H54 (cell line): ENCODE results near the gene MAML2.

Experiments
- DNase-seq: peaks from one replicate; pipeline ENCODE4 v3.0.0; 2011; ENCODE audit warnings: low spot score, mixed read lengths; ENCODE audit not compliant: insufficient read length
- FAIRE-seq: peaks from 3 replicates; lab custom pipeline; 2011; peaks lifted over from hg19 to GRCh38; lab: Jason Lieb, UNC
- POLR2A ChIP-seq: IDR thresholded peaks from 2 replicates; pipeline ENCODE4 v1.6.1; 2011; ENCODE audit warnings: low read depth, mild to moderate bottlenecking, low read length

The MAML2 gene

DNA sequence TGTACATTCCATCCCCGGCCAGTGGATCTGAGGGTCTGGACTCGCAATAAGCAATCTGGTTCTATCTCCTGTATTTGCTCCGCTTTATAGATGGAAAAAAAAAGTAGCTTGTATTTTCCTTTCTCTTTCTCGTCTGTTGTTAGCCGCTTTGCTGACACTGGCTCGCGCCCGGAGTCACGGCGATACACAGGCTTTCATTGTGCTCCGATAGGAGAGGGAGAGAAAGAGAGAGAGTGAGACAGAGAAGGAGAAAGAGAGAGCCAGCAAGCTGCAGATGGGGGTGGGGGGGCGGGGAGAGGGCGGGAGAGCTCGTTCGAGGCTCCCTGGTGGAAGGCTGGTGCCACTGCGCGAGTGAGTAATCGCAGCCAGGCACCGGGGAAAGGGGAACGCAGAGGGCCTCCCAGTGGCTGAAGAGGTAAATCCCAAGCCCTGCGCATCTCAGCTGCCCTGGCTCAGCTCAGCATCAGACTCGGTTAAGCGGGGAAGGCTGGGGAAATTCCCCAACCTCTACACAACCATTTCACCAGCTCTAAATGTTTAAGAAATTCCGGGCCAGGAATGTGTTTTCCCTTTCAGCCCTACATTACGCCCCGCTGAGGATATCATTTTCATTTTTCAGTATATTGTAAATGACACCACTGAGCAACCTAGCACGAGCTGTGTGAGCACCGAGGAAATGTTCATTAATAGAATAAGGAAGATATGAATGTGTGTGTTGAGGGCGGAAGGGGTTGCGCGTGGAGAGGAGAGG, at the start of gene MAML2:
TSS of gene MAML2 (minus strand) at position 235 of the 751 bp plus-strand sequence. CDS start 1,300 bp downstream, outside the sequence.
- DNase-seq (peak; percentile 78), FAIRE-seq (peak; percentile 72)
- no peak for TF ChIP-seq POLR2A

DNA sequence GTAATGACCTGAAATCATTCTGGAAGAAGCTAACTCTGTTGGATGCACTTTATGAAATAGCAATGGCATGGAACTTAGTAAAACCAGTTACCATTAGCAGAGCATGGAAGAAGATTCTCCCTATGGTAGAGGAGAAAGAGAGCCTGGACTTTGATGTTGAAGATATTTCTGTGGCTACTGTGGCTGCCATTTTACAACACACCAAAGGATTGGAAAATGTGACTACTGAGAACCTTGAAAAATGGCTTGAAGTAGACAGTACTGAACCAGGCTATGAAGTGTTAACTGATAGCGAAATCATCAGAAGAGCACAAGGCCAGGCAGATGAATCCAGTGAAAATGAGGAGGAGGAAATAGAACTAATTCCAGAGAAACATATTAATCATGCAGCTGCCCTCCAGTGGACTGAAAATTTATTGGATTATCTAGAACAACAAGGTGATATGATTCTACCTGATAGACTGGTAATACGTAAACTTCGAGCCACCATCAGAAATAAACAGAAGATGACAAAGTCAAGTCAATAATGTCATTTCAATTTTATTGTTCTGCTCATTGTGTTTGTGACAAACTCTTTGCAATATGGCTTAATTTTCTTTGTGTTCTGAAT, 48.8 kb upstream of the MAML2 start:
- DNase-seq (no peak), FAIRE-seq (no peak)
- no peak for TF ChIP-seq POLR2A

DNA sequence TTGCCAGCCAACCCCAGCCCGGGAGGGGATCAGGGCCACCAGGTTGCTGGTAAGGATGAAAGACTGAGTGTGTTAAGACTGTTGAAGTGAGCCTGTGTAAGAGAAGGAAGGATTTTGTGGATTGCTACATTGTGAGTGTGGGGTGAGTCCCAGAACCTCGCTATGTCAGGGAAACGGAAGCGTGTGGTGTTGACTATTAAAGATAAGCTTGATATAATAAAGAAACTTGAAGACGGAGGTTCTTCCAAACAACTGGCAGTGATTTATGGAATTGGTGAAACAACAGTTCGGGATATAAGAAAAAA, 47.4 kb upstream of the MAML2 start:
- TF ChIP-seq POLR2A, result no peak
- no peak for DNase-seq
- FAIRE-seq, result peak; percentile 41

DNA sequence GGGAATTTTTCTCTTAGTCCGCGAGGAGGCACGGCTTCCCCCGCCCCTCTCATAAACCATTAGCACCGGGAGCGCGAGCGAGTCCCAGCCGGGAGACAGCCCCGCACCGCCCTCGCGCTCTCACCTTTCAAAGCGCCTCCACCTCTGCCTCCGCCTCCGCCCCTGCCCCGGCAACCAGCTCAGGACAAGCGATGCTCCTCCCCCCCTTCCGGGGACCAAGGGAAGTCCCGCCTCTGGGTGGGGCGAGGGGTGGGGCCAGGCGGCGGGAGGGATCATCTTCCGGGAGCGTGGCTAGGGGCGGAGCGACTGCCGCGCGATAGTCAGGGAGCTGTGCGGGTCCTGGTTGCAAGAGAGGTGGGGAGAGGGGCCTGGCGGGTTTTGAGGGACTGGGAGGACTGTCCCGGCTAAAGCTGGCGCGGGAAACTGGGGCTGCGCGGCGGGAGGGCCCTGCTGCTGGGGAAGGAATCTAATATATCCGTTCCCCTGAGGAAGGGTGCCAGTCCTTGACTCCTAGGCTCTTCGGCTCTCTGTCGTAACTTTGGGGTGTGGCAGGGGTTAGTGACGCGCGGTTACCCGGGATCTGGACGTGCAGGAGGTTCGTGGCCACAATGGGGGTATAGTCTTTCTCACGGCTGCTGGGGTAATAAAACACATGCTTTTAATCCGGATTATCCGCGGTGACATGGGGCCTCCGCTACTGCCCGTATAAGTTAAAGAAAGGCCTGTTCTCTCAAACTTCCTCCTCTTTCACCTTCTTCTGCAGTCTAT, 46.9 kb upstream of the MAML2 start, which contains the start of the genes CCDC82 and JRKL:
TSS of gene CCDC82 (minus strand) at position 193 of the 768 bp plus-strand sequence. CDS start 5,165 bp downstream, outside the sequence.
TSS of gene JRKL (plus strand) at position 294 of the 768 bp plus-strand sequence. CDS start 637 bp downstream, outside the sequence.
- DNase-seq (peak; percentile 57), FAIRE-seq (peak; percentile 71)
- TF ChIP-seq POLR2A, result peak; percentile 65; the same call in 1 of the 2 replicates

DNA sequence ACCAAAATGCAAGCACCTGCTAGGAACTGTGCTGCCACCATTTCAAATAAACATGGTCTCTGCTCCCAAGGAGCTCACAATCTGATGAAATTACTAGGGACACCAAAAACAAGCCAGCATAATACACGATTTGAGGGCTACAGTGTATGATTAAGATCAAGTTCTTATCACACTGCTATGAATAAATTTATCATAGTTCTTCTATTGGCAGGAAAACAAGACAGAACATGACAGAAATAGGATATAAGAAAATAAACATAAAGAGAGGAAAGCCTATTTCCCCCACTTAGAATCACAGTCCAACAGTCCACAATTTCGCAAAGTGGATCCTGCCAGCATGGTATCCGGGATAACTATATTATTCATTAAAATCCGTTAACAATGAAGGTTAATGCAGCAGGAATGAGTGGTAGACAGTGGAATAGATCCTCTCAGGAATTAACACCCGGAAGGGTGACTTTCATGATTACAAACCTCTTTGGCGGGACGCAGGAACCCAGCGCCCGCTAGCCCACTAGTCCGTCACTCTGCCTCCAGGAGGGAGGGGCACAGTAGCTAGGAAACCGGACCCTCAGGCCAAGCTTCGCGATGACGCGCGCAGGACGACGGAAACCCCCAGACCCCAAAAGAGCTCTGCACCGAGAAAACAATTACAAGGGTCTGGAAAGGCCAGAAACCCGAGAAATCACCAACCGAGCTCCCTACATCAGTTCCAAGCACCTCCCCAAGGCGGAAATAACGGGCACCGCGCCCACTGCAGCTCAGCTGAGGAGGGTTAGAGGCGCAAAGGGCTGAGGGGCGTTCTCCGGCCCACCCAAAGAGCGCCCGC, 46.1 kb upstream of the MAML2 start:
- DNase-seq (peak; percentile 6), FAIRE-seq (no peak)
- TF ChIP-seq POLR2A, result no peak

DNA sequence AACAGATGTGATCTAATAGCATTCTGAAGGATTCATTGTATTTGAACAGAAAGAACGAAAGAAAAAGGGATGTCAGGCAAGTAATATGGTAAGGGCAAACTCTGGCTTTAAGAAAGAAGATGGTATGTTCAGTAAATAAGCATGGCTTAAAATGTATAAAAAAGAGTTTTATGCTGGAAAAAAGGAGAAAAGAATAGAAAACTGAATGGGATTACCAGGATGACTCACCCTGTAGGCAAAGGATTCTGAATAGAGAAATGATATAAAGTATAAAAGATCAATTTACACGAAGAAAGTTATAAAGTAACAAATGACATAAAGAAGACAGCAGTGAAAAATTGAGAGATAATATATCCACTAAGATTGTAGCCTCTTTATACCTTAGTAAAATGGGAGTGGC, 42.2 kb upstream of the MAML2 start:
- no peak for TF ChIP-seq POLR2A
- DNase-seq (no peak), FAIRE-seq (no peak)

DNA sequence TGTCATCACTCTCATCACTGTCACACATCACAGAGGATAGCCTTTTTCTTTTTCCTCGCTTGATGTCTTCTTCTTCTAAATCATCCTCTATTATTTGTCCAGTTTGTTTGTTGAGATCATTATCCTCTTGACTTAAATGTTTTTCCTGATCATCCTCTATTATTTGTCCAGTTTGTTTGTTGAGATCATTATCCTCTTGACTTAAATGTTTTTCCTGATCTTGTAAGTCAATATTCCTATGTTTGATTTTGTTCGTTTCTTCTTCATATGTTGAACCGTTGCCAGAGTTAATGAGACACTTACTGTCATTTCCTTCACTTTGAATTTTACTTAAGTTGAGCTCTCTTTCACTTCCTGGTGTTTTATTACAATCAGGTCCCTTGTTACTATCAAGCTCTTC, 41.2 kb upstream of the MAML2 start:
- no peak for DNase-seq
- TF ChIP-seq POLR2A, result no peak
- no peak for FAIRE-seq

DNA sequence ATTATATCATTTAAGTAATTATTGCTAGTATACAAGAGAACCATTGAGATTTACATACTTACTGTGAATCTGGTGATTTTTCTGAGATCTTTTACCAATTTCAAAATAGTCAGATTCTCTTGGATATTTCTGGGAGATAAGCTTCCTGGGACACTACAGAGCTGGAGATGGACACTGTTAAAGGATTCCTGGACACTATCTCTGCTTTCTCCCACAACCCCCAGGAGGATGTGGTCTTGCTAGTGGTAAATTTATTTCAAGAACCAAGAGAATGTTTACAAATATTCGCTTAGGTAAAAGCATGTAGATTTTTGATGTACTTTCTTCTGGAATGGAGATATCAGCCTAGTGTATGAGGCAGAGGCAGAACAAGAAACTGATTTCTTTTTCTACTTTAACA, 33.8 kb upstream of the MAML2 start:
- no peak for TF ChIP-seq POLR2A
- FAIRE-seq (no peak), DNase-seq (no peak)

DNA sequence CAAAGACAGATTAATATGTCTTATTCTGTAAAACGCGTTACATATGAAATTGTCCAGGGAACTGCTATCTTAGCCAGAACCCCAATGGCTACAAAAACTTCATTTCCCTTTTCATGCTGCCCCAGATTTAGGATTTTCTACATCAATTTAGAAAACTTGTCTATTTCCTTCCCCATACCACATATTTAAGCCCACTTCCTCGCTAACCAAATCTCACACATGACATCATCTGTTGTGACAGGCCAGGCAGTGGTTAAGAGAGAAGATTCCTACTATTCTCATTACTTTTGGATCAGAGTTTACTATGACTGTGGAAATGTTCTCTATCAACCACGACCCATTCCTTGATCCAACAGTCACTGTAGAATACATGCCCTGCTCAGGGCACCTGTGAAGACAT, 30.8 kb upstream of the MAML2 start:
- no peak for TF ChIP-seq POLR2A
- FAIRE-seq, result no peak
- DNase-seq, result no peak

DNA sequence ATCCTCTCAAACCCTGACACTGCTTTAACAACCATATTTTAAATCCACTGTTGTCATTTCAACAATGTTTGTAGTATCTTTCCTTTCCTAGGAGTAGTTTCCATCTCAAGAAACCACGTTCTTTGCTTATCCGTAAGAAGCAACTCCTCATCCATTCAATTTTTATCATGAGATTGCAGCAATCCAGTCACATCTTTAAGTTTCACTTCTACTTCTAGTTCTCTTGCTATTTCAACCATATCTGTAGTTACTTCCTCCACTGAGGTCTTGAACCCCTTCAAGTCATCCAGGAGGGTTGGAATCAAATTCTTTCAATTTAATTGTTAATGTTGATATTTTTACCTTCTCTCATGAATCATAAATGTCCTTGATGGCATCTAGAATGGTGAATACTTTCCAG, 24.3 kb upstream of the MAML2 start:
- TF ChIP-seq POLR2A, result no peak
- FAIRE-seq (no peak), DNase-seq (no peak)

DNA sequence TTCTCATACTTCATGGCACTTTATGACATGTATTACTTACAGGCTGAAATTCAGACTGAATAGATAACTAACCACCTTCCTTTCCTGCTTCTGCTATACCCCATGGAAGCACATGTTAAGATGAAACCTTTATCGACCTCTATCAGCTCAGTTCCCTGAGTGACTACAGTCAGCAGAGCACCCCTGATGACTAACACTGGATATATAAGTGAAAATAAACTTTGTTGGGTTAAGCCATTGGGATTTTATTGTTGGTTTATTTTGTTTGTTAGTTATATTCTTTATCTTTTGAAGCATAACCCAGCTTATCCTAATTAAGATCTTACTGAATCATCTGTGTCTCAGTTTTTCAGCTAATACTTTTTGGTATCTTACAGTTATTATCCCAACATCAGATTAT, 23.0 kb upstream of the MAML2 start:
- DNase-seq, result no peak
- TF ChIP-seq POLR2A, result no peak
- no peak for FAIRE-seq

DNA sequence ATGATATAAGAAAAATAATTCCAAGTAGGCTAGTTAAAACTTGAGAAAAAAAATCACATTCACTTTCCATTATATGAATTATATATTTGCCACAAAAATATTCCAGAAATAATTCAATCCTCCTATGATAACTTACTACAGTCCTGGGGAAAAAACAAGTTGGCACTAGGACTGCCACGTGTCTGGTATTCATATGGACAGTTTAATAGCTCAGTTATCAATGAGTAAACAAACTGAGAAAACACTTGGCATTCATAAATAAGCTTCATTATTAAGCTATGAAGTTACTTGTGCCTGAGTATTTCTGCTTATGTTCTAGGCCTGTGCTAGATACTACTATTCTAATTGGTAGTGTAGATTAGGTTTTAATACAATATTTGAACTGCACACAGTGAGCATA, 22.5 kb upstream of the MAML2 start:
- no peak for FAIRE-seq
- no peak for TF ChIP-seq POLR2A
- no peak for DNase-seq

DNA sequence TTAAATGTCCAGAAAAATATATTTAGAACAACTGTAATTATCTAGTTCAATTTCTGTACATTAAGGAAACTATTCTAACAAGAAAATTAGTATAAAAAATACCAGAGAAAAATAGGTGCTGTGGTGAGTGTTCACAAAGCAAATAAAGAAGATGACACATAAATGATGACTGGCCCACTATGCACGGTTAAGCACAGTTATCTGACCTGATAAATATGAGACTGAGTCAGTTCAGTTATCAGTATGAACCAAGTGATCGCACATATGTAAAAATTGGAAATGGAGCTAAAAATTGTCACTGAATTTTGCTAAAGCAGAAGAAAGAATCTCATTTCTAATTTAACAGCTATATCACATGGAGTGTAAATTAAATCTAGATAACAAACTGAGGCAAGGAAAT, 18.8 kb upstream of the MAML2 start:
- FAIRE-seq (no peak), DNase-seq (no peak)
- no peak for TF ChIP-seq POLR2A

DNA sequence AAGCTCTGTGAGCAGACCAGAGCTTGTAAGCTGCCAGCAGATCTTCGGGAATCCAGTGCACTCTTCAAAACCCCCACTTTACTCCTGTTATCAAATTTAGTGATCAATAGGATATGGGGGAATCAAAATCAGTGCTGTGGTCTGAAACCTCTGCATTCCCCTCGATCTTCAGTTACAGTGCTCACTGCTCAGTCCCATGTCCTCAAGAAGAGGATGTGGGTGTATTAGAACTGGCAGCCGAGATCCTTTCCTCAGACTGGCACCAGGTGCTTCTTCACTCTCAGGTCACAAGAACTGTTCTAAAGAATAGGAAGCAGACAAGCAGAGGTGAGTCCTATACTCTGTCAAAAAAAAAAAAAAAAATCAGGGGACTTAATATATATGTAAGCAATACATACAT, 15.3 kb upstream of the MAML2 start:
- DNase-seq (no peak), FAIRE-seq (no peak)
- TF ChIP-seq POLR2A, result no peak
